Non-pigmented ciliary epithelial cell (primary cell): ENCODE measurements around the gene ITSN1.
"Not testable (repeated sequence)": the region's sequence is repeated elsewhere in the genome, so short reads cannot be mapped to it uniquely, and the experiment has no call there.

Experiments
- DNase-seq: peaks from one replicate; pipeline ENCODE4 v3.0.0-alpha.2; 2010; ENCODE audit warnings: low read depth

Gene ITSN1

GRCh38 chr21:33682992-33683627 lies 40.8 kb downstream of the ITSN1 start:
- peak; percentile 93 for DNase-seq

GRCh38 chr21:33684068-33684467 lies 41.8 kb downstream of the ITSN1 start:
- DNase-seq = no peak

GRCh38 chr21:33684923-33685560 lies 42.7 kb downstream of the ITSN1 start:
- DNase-seq = no peak

- DNase-seq = no peak
These were observed 43.4 kb downstream of the ITSN1 start for GRCh38 chr21:33685613-33686197.

- no peak for DNase-seq
These were observed 44.1 kb downstream of the ITSN1 start for GRCh38 chr21:33686386-33686785.

GRCh38 chr21:33687634-33688033 lies 45.3 kb downstream of the ITSN1 start:
- no peak for DNase-seq

- no peak for DNase-seq
These were observed 46.1 kb downstream of the ITSN1 start for GRCh38 chr21:33688353-33688752.

- no peak for DNase-seq
These were observed 48.6 kb downstream of the ITSN1 start for GRCh38 chr21:33690874-33691273.

- DNase-seq = no peak
These were observed 49.8 kb downstream of the ITSN1 start for GRCh38 chr21:33691945-33692603.

- DNase-seq = no peak
These were observed 53.5 kb downstream of the ITSN1 start for GRCh38 chr21:33695813-33696212.

GRCh38 chr21:33696465-33696864 lies 54.2 kb downstream of the ITSN1 start:
- no peak for DNase-seq

- DNase-seq = no peak
These were observed 56.0 kb downstream of the ITSN1 start for GRCh38 chr21:33698087-33698860.

GRCh38 chr21:33699277-33699676 lies 57.0 kb downstream of the ITSN1 start:
- no peak for DNase-seq

- no peak for DNase-seq
These were observed 58.2 kb downstream of the ITSN1 start for GRCh38 chr21:33700491-33700890.

GRCh38 chr21:33703750-33704606 lies 61.7 kb downstream of the ITSN1 start:
- DNase-seq = no peak

GRCh38 chr21:33707846-33708245 lies 65.5 kb downstream of the ITSN1 start:
- DNase-seq = no peak

GRCh38 chr21:33708874-33709273 lies 66.6 kb downstream of the ITSN1 start:
- DNase-seq = no peak

GRCh38 chr21:33712022-33712803 lies 69.9 kb downstream of the ITSN1 start:
- no peak for DNase-seq

- DNase-seq = no peak
These were observed 78.8 kb downstream of the ITSN1 start for GRCh38 chr21:33721081-33721480.

- not testable (repeated sequence) for DNase-seq
These were observed 86.8 kb downstream of the ITSN1 start for GRCh38 chr21:33729139-33729538.

GRCh38 chr21:33729641-33730040 lies 87.3 kb downstream of the ITSN1 start:
- no peak for DNase-seq
